K562 (cell line): ENCODE results near the gene PTPN18. TPM values are rescaled to one million over a fixed set of nuclear protein-coding genes. Genes with fewer than 3 reads are reported as not detected.
A peak's percentile ranks its signal among the peaks of the same experiment; 100 is the strongest.

ENCODE experiments used
- FOXP1 ChIP-seq: sonication (generic); formaldehyde crosslinking; IDR thresholded peaks from 2 replicates; pipeline ENCODE4 v1.8.0; 2022; ENCODE audit warnings: mild to moderate bottlenecking, missing genetic modification reagents
- MAZ ChIP-seq, 2 experiments: fragments of 450-650 bp in 1 of 2; sonication (generic) in 1 of 2; formaldehyde crosslinking; IDR thresholded peaks in 1 of 2; conservative IDR thresholded peaks in 1 of 2; 2 replicates each; pipeline versions ENCODE4 v1.4.0 to v1.5.0; 2020; ENCODE audit warnings: mild to moderate bottlenecking in 1 of 2, missing genetic modification reagents in 1 of 2
- MTA3 ChIP-seq: fragments of 450-650 bp; formaldehyde crosslinking; IDR thresholded peaks from 2 replicates; pipeline ENCODE4 v1.6.1; 2017; ENCODE audit warnings: mild to moderate bottlenecking, borderline replicate concordance
- MYC ChIP-seq, 2 experiments: fragments of 250-450 bp in 1 of 2; sonication (Bioruptor Pico) in 1 of 2; IDR thresholded peaks; 2 replicates each; pipeline versions ENCODE4 v1.5.1 to v1.6.1; 2012 to 2021; ENCODE audit warnings: low read depth in 2 of 2, borderline replicate concordance in 1 of 2, improper control_type of control experiment in 1 of 2, low read length in 1 of 2, mild to moderate bottlenecking in 1 of 2, moderate library complexity in 1 of 2
- ZBTB8A ChIP-seq: fragments of 450-650 bp; IDR thresholded peaks from 2 replicates; pipeline ENCODE4 v1.6.1; 2018; ENCODE audit warnings: mild to moderate bottlenecking, moderate library complexity; ENCODE audit not compliant: partially characterized antibody
- ZSCAN29 ChIP-seq: fragments of 450-650 bp; IDR thresholded peaks from 2 replicates; pipeline ENCODE4 v1.6.1; 2017
- polyA plus RNA-seq, 8 experiments: library from polyadenylated mRNA; depleted of rRNA in 4 of 8; stranded (reverse) in 5 of 8; unstranded in 3 of 8; fragments of >200 nt; fragmentation: Nextera tagmentation in 2 of 8; fragmentation: Illumina TruSeq in 1 of 8; extraction: Ambion mirVana in 2 of 8; extraction: Trizol in 1 of 8; gene quantifications; 2 replicates each; pipeline versions ENCODE4 v1.2.1 to v1.2.3, GENCODE V29; 2011 to 2014; ENCODE audit warnings: inconsistent platforms in 1 of 8, missing spikeins in 1 of 8
- total RNA-seq, 7 experiments: library from RNA; depleted of rRNA in 6 of 7; stranded (reverse); fragments of >200 nt in 6 of 7; fragmentation: Illumina TruSeq in 2 of 7; extraction: Trizol in 2 of 7; gene quantifications; 2 replicates each; pipeline versions ENCODE4 v1.2.1 to v1.2.3, GENCODE V29; 2011 to 2021; ENCODE audit warnings: low replicate concordance in 1 of 7
- TF ChIP-seq, protein P1 (sequence below): fragments of 450-650 bp; IDR thresholded peaks from 2 replicates; pipeline ENCODE4 v1.6.1; 2016; ENCODE audit warnings: borderline replicate concordance
- TF ChIP-seq, protein P2 (sequence below): fragments of 450-650 bp; formaldehyde crosslinking; IDR thresholded peaks from 2 replicates; pipeline ENCODE4 v1.4.0; 2020; ENCODE audit warnings: mild to moderate bottlenecking, moderate library complexity
- TF ChIP-seq, protein P3 (sequence below): conservative IDR thresholded peaks from 2 replicates; pipeline ENCODE4 v1.6.1; 2011; ENCODE audit warnings: low read depth, mild to moderate bottlenecking, low read length; ENCODE audit not compliant: control insufficient read depth
- TF ChIP-seq, protein P4 (sequence below): fragments of 250-450 bp; sonication (Bioruptor Pico); IDR thresholded peaks from 2 replicates; pipeline ENCODE4 v1.4.0; 2020; ENCODE audit warnings: mild to moderate bottlenecking
- TF ChIP-seq, protein P5 (sequence below): fragments of 450-650 bp; IDR thresholded peaks from 2 replicates; pipeline ENCODE4 v1.6.1; 2014; ENCODE audit warnings: low read depth, mild to moderate bottlenecking, moderate library complexity, borderline replicate concordance
- TF ChIP-seq, protein P6 (sequence below): fragments of 250-450 bp; sonication (Bioruptor Pico); IDR thresholded peaks from 2 replicates; pipeline ENCODE4 v1.8.0; 2022; ENCODE audit warnings: inconsistent platforms
- TF ChIP-seq, protein P7 (sequence below): sonication (generic); formaldehyde crosslinking; IDR thresholded peaks from 2 replicates; pipeline ENCODE4 v1.8.1; 2023; ENCODE audit warnings: mild to moderate bottlenecking, missing genetic modification reagents, moderate library complexity

Gene PTPN18
- total and polyA plus RNA-seq, 9 of the 15 experiments (the other 6 are each of a cell fraction or from before 2014, with no cell fraction given), result 11.6 to 90.7 (median 49.6) TPM

DNA sequence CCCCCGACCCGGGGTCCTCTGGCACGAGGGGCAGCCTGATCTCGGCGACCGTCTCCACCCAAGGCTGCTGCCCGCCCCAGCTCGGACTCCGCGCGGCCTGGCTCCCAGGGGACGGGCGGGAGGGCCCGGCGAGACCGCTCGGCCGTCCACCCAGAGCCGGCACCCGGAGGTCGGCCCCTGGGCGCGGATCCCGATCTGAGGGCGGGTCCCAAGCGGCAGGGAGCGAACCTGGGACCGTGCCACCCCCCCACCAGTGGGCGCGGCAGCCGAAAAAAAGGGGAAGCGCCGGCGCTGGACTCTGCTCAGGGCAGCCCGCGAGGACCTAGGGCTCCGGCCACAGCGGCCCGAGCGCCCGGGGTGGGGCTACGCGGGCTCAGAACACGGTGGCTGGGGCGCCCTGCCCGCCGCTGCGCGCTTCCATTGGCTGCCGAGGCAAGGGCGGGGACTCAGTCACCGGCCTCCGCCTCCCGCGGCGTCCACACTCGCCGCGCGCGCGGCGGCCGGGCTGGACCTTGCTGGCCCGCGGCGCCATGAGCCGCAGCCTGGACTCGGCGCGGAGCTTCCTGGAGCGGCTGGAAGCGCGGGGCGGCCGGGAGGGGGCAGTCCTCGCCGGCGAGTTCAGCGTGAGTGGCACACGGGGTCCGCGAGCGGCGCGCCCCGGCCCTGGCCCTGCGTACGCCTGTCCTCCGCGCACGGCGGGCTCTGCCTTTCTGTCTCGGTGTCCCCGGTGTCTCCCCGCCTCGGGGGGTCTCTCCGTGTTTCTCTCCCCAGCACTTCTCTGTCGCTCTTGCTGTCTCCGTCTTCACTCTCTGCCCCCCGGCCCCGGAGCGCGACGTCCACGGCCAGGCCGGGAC lies at the start of gene PTPN18 (continued):
- TF ChIP-seq, protein P1, sequence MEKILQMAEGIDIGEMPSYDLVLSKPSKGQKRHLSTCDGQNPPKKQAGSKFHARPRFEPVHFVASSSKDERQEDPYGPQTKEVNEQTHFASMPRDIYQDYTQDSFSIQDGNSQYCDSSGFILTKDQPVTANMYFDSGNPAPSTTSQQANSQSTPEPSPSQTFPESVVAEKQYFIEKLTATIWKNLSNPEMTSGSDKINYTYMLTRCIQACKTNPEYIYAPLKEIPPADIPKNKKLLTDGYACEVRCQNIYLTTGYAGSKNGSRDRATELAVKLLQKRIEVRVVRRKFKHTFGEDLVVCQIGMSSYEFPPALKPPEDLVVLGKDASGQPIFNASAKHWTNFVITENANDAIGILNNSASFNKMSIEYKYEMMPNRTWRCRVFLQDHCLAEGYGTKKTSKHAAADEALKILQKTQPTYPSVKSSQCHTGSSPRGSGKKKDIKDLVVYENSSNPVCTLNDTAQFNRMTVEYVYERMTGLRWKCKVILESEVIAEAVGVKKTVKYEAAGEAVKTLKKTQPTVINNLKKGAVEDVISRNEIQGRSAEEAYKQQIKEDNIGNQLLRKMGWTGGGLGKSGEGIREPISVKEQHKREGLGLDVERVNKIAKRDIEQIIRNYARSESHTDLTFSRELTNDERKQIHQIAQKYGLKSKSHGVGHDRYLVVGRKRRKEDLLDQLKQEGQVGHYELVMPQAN, result 0 out of 2 replicates have a peak, but pooled peaks have one; percentile 21
- TF ChIP-seq MAZ (CRISPR knock-in tag; conservative IDR thresholded peaks at IDR 0.05 in 1 of 2, IDR thresholded peaks at IDR 0.05 in 1 of 2) (peak; percentile 69 to 72; a peak in 3 of 4 replicates), MTA3 (peak; percentile 88), FOXP1 (CRISPR knock-in tag) (0 out of 2 replicates have a peak, but pooled peaks have one; percentile 11), ZSCAN29 (peak; percentile 41; the same call in 1 of the 2 replicates), MYC (IDR thresholded peaks at IDR 0.05; ENCODE audit: low read depth, low read length) (peak; percentile 92), MYC (CRISPR knock-in tag; IDR thresholded peaks at IDR 0.05; ENCODE audit: borderline replicate concordance, low read depth) (no peak), ZBTB8A (no peak)
- TF ChIP-seq, protein P2, sequence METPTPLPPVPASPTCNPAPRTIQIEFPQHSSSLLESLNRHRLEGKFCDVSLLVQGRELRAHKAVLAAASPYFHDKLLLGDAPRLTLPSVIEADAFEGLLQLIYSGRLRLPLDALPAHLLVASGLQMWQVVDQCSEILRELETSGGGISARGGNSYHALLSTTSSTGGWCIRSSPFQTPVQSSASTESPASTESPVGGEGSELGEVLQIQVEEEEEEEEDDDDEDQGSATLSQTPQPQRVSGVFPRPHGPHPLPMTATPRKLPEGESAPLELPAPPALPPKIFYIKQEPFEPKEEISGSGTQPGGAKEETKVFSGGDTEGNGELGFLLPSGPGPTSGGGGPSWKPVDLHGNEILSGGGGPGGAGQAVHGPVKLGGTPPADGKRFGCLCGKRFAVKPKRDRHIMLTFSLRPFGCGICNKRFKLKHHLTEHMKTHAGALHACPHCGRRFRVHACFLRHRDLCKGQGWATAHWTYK, result 0 out of 2 replicates have a peak, but pooled peaks have one; percentile 15
- TF ChIP-seq, protein P3, sequence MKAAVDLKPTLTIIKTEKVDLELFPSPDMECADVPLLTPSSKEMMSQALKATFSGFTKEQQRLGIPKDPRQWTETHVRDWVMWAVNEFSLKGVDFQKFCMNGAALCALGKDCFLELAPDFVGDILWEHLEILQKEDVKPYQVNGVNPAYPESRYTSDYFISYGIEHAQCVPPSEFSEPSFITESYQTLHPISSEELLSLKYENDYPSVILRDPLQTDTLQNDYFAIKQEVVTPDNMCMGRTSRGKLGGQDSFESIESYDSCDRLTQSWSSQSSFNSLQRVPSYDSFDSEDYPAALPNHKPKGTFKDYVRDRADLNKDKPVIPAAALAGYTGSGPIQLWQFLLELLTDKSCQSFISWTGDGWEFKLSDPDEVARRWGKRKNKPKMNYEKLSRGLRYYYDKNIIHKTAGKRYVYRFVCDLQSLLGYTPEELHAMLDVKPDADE, result peak; percentile 79; the same call in 1 of the 2 replicates
- TF ChIP-seq, protein P4, sequence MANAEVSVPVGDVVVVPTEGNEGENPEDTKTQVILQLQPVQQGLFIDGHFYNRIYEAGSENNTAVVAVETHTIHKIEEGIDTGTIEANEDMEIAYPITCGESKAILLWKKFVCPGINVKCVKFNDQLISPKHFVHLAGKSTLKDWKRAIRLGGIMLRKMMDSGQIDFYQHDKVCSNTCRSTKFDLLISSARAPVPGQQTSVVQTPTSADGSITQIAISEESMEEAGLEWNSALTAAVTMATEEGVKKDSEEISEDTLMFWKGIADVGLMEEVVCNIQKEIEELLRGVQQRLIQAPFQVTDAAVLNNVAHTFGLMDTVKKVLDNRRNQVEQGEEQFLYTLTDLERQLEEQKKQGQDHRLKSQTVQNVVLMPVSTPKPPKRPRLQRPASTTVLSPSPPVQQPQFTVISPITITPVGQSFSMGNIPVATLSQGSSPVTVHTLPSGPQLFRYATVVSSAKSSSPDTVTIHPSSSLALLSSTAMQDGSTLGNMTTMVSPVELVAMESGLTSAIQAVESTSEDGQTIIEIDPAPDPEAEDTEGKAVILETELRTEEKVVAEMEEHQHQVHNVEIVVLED, result peak; percentile 61
- TF ChIP-seq, protein P5, sequence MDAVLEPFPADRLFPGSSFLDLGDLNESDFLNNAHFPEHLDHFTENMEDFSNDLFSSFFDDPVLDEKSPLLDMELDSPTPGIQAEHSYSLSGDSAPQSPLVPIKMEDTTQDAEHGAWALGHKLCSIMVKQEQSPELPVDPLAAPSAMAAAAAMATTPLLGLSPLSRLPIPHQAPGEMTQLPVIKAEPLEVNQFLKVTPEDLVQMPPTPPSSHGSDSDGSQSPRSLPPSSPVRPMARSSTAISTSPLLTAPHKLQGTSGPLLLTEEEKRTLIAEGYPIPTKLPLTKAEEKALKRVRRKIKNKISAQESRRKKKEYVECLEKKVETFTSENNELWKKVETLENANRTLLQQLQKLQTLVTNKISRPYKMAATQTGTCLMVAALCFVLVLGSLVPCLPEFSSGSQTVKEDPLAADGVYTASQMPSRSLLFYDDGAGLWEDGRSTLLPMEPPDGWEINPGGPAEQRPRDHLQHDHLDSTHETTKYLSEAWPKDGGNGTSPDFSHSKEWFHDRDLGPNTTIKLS, result peak; percentile 62; the same call in 1 of the 2 replicates
- TF ChIP-seq, protein P6, sequence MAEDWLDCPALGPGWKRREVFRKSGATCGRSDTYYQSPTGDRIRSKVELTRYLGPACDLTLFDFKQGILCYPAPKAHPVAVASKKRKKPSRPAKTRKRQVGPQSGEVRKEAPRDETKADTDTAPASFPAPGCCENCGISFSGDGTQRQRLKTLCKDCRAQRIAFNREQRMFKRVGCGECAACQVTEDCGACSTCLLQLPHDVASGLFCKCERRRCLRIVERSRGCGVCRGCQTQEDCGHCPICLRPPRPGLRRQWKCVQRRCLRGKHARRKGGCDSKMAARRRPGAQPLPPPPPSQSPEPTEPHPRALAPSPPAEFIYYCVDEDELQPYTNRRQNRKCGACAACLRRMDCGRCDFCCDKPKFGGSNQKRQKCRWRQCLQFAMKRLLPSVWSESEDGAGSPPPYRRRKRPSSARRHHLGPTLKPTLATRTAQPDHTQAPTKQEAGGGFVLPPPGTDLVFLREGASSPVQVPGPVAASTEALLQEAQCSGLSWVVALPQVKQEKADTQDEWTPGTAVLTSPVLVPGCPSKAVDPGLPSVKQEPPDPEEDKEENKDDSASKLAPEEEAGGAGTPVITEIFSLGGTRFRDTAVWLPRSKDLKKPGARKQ (CRISPR knock-in tag), result no peak
- TF ChIP-seq, protein P7, sequence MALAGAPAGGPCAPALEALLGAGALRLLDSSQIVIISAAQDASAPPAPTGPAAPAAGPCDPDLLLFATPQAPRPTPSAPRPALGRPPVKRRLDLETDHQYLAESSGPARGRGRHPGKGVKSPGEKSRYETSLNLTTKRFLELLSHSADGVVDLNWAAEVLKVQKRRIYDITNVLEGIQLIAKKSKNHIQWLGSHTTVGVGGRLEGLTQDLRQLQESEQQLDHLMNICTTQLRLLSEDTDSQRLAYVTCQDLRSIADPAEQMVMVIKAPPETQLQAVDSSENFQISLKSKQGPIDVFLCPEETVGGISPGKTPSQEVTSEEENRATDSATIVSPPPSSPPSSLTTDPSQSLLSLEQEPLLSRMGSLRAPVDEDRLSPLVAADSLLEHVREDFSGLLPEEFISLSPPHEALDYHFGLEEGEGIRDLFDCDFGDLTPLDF (CRISPR knock-in tag), result 0 out of 2 replicates have a peak, but pooled peaks have one; percentile 23
